GM12878 (cell line): ENCODE data around the gene PTPRN2. TPM values are rescaled to one million over a fixed set of nuclear protein-coding genes. Genes with fewer than 3 reads are reported as not detected.

ENCODE experiments used
- ATAC-seq: fragments of 200-7000 bp; cut with Tn5 transposase; 3 replicates; pipeline ENCODE4 v1.9.1; 2020; ENCODE audit warnings: mild to moderate bottlenecking, moderate library complexity
- BruUV-seq: library from RNA; stranded (reverse); fragments of 400-500 nt; replicated peaks from 2 replicates; lab custom pipeline; 2021; lab: Mats Ljungman, UMichigan
- CTCF ChIA-PET: fragments of 300-600 bp; sonication (Branson Sonifier 250); formaldehyde crosslinking; extraction: SDS; loops from one replicate; lab custom pipeline; 2021; ENCODE audit warnings: inconsistent platforms; lab: Yijun Ruan, JAX
- POLR2A ChIA-PET: fragments of 350-600 bp; formaldehyde crosslinking; extraction: SDS; loops from one replicate; lab custom pipeline; 2021; ENCODE audit warnings: inconsistent platforms; lab: Charles Lee
- RAD21 ChIA-PET: fragments of 300-600 bp; sonication (Branson Sonifier 250); formaldehyde crosslinking; loops from one replicate; lab custom pipeline; 2023; ENCODE audit warnings: antibody characterized with exemption; ENCODE audit not compliant: unreplicated experiment; lab: Charles Lee
- SMC1A ChIA-PET: fragments of 300-600 bp; sonication (Branson Sonifier 250); formaldehyde crosslinking; loops from one replicate; lab custom pipeline; 2023; ENCODE audit not compliant: unreplicated experiment, uncharacterized antibody; lab: Charles Lee
- DNase-seq: peaks from one replicate; pipeline ENCODE4 v3.0.0-alpha.2; 2011; ENCODE audit warnings: low read depth, low spot score
- FAIRE-seq: peaks from 3 replicates; lab custom pipeline; 2011; peaks lifted over from hg19 to GRCh38; lab: Jason Lieb, UNC
- H2AFZ ChIP-seq: 2 replicates; pipeline ENCODE4 v1.6.0; 2011; ENCODE audit warnings: low read depth, low read length, control low read depth; ENCODE audit not compliant: control insufficient read depth
- H3K27ac ChIP-seq: 2 replicates; pipeline ENCODE4 v1.5.1; 2011; ENCODE audit warnings: control low read depth; ENCODE audit not compliant: control insufficient read depth, insufficient read depth
- H3K27me3 ChIP-seq, 2 experiments: replicated peaks in 1 of 2; 2 replicates each; pipeline versions ENCODE4 v1.6.0 to v1.6.1; 2011; ENCODE audit warnings: low read length in 1 of 2; ENCODE audit not compliant: control insufficient read depth in 2 of 2, insufficient read depth in 2 of 2
- H3K36me3 ChIP-seq, 2 experiments: 2 replicates each; pipeline ENCODE4 v1.5.1; 2011; ENCODE audit warnings: low read length in 1 of 2; ENCODE audit not compliant: control insufficient read depth in 2 of 2, insufficient read depth in 2 of 2
- H3K4me1 ChIP-seq: 2 replicates; pipeline ENCODE4 v1.6.1; 2011; ENCODE audit warnings: mild to moderate bottlenecking, low read length, moderate library complexity, mixed read lengths; ENCODE audit not compliant: control insufficient read depth, insufficient read depth
- H3K4me2 ChIP-seq: 2 replicates; pipeline ENCODE4 v1.6.0; 2011; ENCODE audit warnings: control low read depth; ENCODE audit not compliant: control insufficient read depth, insufficient read depth
- H3K4me3 ChIP-seq: fragments of 200-600 bp; sonication (generic); 2 replicates; pipeline ENCODE4 v1.5.1; 2016
- H3K79me2 ChIP-seq: 2 replicates; pipeline ENCODE4 v1.6.0; 2011; ENCODE audit warnings: low read length; ENCODE audit not compliant: control insufficient read depth, insufficient read depth
- H3K9ac ChIP-seq: 2 replicates; pipeline ENCODE4 v1.8.0; 2011; ENCODE audit warnings: low read length, control low read depth, mixed read lengths; ENCODE audit not compliant: control insufficient read depth, insufficient read depth
- H3K9me3 ChIP-seq: replicated peaks from 3 replicates; pipeline ENCODE4 v1.5.1; 2011; ENCODE audit warnings: mild to moderate bottlenecking, low read length; ENCODE audit not compliant: control insufficient read depth, insufficient read depth
- H4K20me1 ChIP-seq: 2 replicates; pipeline ENCODE4 v1.6.0; 2011; ENCODE audit not compliant: control insufficient read depth, insufficient read depth
- FOS ChIP-seq: IDR thresholded peaks from 3 replicates; pipeline ENCODE4 v1.6.1; 2011; ENCODE audit warnings: borderline replicate concordance; ENCODE audit not compliant: insufficient read length; ENCODE audit errors: extremely low read depth
- FOXM1 ChIP-seq: IDR thresholded peaks from 2 replicates; pipeline ENCODE4 v1.6.1; 2012; ENCODE audit warnings: low read depth, mild to moderate bottlenecking, inconsistent platforms, low read length, moderate library complexity
- JUNB ChIP-seq: IDR thresholded peaks from 2 replicates; pipeline ENCODE4 v1.6.1; 2016; ENCODE audit warnings: antibody characterized with exemption, mild to moderate bottlenecking
- MEF2A ChIP-seq: IDR thresholded peaks from 2 replicates; pipeline ENCODE4 v1.6.1; 2011; ENCODE audit warnings: low read depth, mild to moderate bottlenecking, low read length, moderate library complexity; ENCODE audit not compliant: insufficient read depth
- REST ChIP-seq: IDR thresholded peaks from 2 replicates; pipeline ENCODE4 v1.6.1; 2012; ENCODE audit warnings: mild to moderate bottlenecking, low read depth, low read length
- SMAD5 ChIP-seq: IDR thresholded peaks from 2 replicates; pipeline ENCODE4 v1.6.1; 2016; ENCODE audit warnings: antibody characterized with exemption, low read depth
- SUZ12 ChIP-seq: fragments of 200-600 bp; sonication (generic); IDR thresholded peaks from one replicate; pipeline ENCODE4 v1.6.1; 2018; ENCODE audit warnings: antibody characterized with exemption, mild to moderate bottlenecking; ENCODE audit not compliant: unreplicated experiment
- TCF7 ChIP-seq: IDR thresholded peaks from 2 replicates; pipeline ENCODE4 v1.6.1; 2014; ENCODE audit warnings: antibody characterized with exemption, borderline replicate concordance
- YY1 ChIP-seq: IDR thresholded peaks from 2 replicates; pipeline ENCODE4 v1.6.1; 2011; ENCODE audit warnings: low read depth, mild to moderate bottlenecking, low read length
- ZBED1 ChIP-seq: IDR thresholded peaks from 2 replicates; pipeline ENCODE4 v1.6.1; 2016; ENCODE audit warnings: borderline replicate concordance
- WGBS: methylation state at CpG from one replicate; pipeline ENCODE4 v1.1.6; 2016; ENCODE audit warnings: low lambda C conversion rate; ENCODE audit not compliant: insufficient replicate concordance, insufficient coverage; ENCODE audit errors: missing lambda C conversion rate; 5-methylcytosine and 5-hydroxymethylcytosine counted together
- in situ Hi-C: fragments of 300-500 bp; cut with MboI; formaldehyde crosslinking; loops from 9 replicates; pipeline ENCODE4 v1.14.3; 2018; ENCODE audit warnings: mixed read lengths
- intact Hi-C: fragments of 100-400 bp; cut with micrococcal nuclease; formaldehyde crosslinking; loops from one replicate; pipeline ENCODE4 v1.14.2; 2022; ENCODE audit not compliant: unreplicated experiment
- polyA plus RNA-seq, 11 experiments: library from polyadenylated mRNA; depleted of rRNA in 4 of 11; unstranded in 6 of 11; stranded (reverse) in 5 of 11; fragments of >200 nt; fragmentation: Nextera tagmentation in 4 of 11; fragmentation: Illumina TruSeq in 1 of 11; extraction: Ambion mirVana in 4 of 11; extraction: Trizol in 1 of 11; gene quantifications; 1 replicate in 1 of 11; 2 replicates in 10 of 11; pipeline versions ENCODE4 v1.2.1 to v1.2.3, GENCODE V29; 2011 to 2016; ENCODE audit warnings: inconsistent platforms in 2 of 11, missing spikeins in 2 of 11, low read depth in 1 of 11
- total RNA-seq, 4 experiments: library from RNA; depleted of rRNA in 3 of 4; stranded (reverse); fragments of >200 nt in 3 of 4; fragmentation: Illumina TruSeq in 1 of 4; extraction: Trizol in 1 of 4; gene quantifications; 2 replicates each; pipeline versions ENCODE4 v1.2.1 to v1.2.3, GENCODE V29; 2013 to 2021

The PTPRN2 gene
- total and polyA plus RNA-seq, 10 of the 15 experiments (the other 5 are each of a cell fraction or from before 2014, with no cell fraction given), result 5.4 TPM; not detected in 9

DNA sequence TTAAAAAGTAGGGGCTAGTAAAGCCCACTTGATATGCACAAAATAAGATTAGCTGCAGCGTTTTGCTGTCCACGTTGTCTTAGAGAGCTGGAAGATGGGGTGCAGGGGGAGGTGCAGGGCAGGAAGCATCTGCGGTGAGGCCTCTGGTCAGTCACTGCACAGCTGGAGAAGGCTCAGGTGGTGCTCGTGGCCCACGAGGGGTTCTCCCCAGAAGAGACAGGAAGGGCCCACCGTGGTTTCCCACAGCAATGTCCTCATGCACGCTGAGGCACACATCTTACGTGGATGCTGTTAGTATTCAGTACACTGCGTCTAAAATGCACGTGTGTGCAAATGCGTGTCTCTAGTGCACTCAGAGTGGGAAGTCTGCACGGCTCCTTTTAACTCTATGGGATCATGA lies 582.1 kb downstream of the PTPRN2 start:
- intact Hi-C loops, result no loop called here
- no peak for FAIRE-seq
- DNase-seq, result no peak
- Histone ChIP-seq H2AFZ (no peak overlapping the region), H3K27ac (no peak overlapping the region), H3K79me2 (no peaks in the 10 kb centered on the region), H3K27me3 (no peaks in the 10 kb centered on the region), H3K4me3 (no peak overlapping the region), H3K4me2 (no peak overlapping the region), H3K36me3 (no peaks in the 10 kb centered on the region), H4K20me1 (no peaks in the 10 kb centered on the region), H3K9ac (no peak overlapping the region), H3K4me1 (no peaks in the 10 kb centered on the region), H3K9me3 (peaks cover 1% of the 10 kb centered on the region; the same call in 1 of the 3 replicates)
- no peak for ATAC-seq
- TF ChIP-seq MEF2A (no peak), FOS (no peak), YY1 (no peak), SMAD5 (no peak), JUNB (no peak), FOXM1 (no peak), SUZ12 (no peak), ZBED1 (no peak), REST (no peak), TCF7 (no peak)
- POLR2A ChIA-PET, result no interaction called here
- 32% methylated on average over 12 of the region's 12 CpGs for WGBS
- CTCF ChIA-PET, result no interaction called here
- RAD21 ChIA-PET, result no interaction called here
- BruUV-seq, result no TSS peak
- SMC1A ChIA-PET, result no interaction called here
- in situ Hi-C loops, result no loop called here
